GM12891 (cell line): ENCODE measurements around the gene ING5.

Source experiments
- DNase-seq: peaks from one replicate; pipeline ENCODE4 v3.0.0; 2011; ENCODE audit warnings: low spot score; ENCODE audit not compliant: insufficient read length
- FAIRE-seq: peaks from 2 replicates; lab custom pipeline; 2011; peaks lifted over from hg19 to GRCh38; lab: Jason Lieb, UNC
- PAX5 ChIP-seq: IDR thresholded peaks from 2 replicates; pipeline ENCODE4 v1.6.1; 2011; ENCODE audit warnings: low read length, moderate library complexity, mild to moderate bottlenecking; ENCODE audit not compliant: insufficient read depth, severe bottlenecking
- POLR2A ChIP-seq: IDR thresholded peaks from 2 replicates; pipeline ENCODE4 v1.6.1; 2011; ENCODE audit warnings: low read depth, low read length, control low read depth
- POLR2AphosphoS5 ChIP-seq: IDR thresholded peaks from 2 replicates; pipeline ENCODE4 v1.6.1; 2011; ENCODE audit warnings: low read depth, low read length, control low read depth
- POU2F2 ChIP-seq: IDR thresholded peaks from 2 replicates; pipeline ENCODE4 v1.6.1; 2011; ENCODE audit warnings: low read depth, mild to moderate bottlenecking, control low read depth, low read length, moderate library complexity
- SPI1 ChIP-seq: IDR thresholded peaks from 2 replicates; pipeline ENCODE4 v1.6.1; 2011; ENCODE audit warnings: low read depth, low read length, control low read depth
- TAF1 ChIP-seq: IDR thresholded peaks from 2 replicates; pipeline ENCODE4 v1.6.1; 2011; ENCODE audit warnings: low read depth, low read length, control low read depth

ING5 gene

GRCh38 chr2:241702155-241703031 is 554 bp downstream of the ING5 start:
- TF ChIP-seq TAF1 (no peak), PAX5 (no peak), SPI1 (no peak), POLR2AphosphoS5 (no peak), POLR2A (no peak)
- FAIRE-seq = peak; percentile 97
- DNase-seq = peak; percentile 93

DNA sequence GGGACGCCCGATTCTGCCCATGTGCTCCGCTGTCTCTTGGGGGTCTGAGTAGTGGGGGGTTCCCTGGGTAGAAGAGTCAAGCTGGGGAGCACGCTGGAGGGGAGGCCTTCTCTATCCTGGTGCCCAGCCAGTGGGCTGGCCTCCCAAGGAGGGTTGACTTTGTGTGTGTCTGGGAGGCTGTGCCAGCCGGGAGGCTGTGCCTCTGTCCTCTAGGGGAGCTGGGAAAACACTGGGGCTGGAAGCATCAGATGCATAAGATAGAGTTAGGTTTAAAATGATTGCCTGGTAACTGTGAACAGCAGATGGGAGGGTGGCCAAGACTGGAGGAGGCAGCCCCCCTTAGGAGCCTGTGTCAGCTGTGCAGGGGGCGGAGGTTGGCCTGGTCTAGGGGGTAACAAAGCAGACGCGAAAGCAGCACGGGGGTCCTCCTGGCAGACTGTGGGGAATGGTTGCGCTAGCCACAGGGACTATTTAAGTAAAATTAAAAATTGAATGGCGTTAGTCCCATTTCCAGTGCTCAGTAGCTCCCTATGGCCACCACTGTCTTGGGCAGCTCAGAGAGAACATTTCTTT is 1.3 kb downstream of the ING5 start:
- FAIRE-seq (no peak), DNase-seq (no peak)
- no peak for TF ChIP-seq PAX5
- no peak for TF ChIP-seq TAF1
- no peak for TF ChIP-seq SPI1
- no peak for TF ChIP-seq POLR2A
- TF ChIP-seq POLR2AphosphoS5 = no peak
- no peak for TF ChIP-seq POU2F2

GRCh38 chr2:241706537-241706936 is 4.7 kb downstream of the ING5 start:
- no peak for FAIRE-seq
- no peak for DNase-seq
- no peak for TF ChIP-seq PAX5
- no peak for TF ChIP-seq POU2F2
- no peak for TF ChIP-seq POLR2A
- no peak for TF ChIP-seq SPI1
- no peak for TF ChIP-seq POLR2AphosphoS5
- TF ChIP-seq TAF1 = no peak

DNA sequence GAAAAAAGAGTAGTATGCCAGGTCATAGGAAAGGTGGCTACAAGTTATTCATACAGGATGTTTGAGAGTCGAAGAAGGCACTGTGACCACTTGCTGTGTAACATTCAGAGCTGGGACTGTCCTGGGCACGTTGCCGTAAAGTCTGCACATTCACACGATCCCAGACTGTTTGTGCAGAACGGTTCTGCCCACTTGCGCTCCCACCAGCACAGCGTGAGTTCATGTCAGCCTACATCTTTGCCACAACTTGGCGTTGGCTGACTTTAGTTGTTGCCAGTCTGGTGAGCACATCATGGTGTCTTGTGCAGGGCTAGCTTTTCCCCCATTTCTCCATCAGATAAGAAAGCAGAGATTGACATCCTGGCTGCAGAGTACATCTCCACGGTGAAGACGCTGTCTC is 7.0 kb downstream of the ING5 start:
- DNase-seq (no peak), FAIRE-seq (no peak)
- no peak for TF ChIP-seq POLR2A
- no peak for TF ChIP-seq POLR2AphosphoS5
- no peak for TF ChIP-seq TAF1
- no peak for TF ChIP-seq POU2F2
- no peak for TF ChIP-seq PAX5
- no peak for TF ChIP-seq SPI1

GRCh38 chr2:241719093-241719492 is 17.3 kb downstream of the ING5 start:
- TF ChIP-seq POU2F2 = no peak
- TF ChIP-seq PAX5 = no peak
- no peak for TF ChIP-seq SPI1
- no peak for TF ChIP-seq TAF1
- no peak for TF ChIP-seq POLR2A
- TF ChIP-seq POLR2AphosphoS5 = no peak
- FAIRE-seq (no peak), DNase-seq (no peak)

- TF ChIP-seq POLR2AphosphoS5 (0 out of 2 replicates have a peak, but pooled peaks have one; percentile 9), POLR2A (peak; percentile 39; the same call in 1 of the 2 replicates), PAX5 (no peak), TAF1 (no peak), SPI1 (no peak)
- no peak for DNase-seq
- no peak for FAIRE-seq
Measured at GRCh38 chr2:241720099-241720498, 18.3 kb downstream of the ING5 start.

- TF ChIP-seq PAX5 = no peak
- no peak for TF ChIP-seq POLR2A
- TF ChIP-seq SPI1 = no peak
- no peak for TF ChIP-seq TAF1
- no peak for TF ChIP-seq POU2F2
- no peak for TF ChIP-seq POLR2AphosphoS5
- FAIRE-seq (no peak), DNase-seq (no peak)
Measured at GRCh38 chr2:241720560-241720959, 18.7 kb downstream of the ING5 start.

DNA sequence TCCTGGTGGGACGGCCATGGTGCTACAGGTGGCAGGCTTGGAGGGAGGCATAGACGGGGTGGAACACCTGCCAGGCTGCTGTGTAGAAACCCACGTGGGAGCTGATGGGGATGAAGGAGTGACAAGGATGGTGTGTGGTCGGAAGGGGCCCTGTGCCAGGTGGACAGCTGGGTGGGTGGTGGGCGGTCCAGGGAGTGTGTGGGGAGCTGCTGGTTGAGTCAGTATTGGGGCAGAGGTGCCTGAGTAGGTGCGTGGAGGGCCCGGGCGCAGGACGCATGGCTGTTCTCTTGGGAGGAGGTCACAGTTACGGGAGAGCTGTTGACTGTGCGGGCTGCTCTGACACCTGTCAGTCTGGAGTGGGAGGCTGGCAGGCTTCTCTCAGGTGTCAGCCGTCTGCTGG is 20.0 kb downstream of the ING5 start:
- no peak for DNase-seq
- peak; percentile 12; the same call in 1 of the 2 replicates for TF ChIP-seq POLR2A
- TF ChIP-seq POLR2AphosphoS5 = peak; percentile 62; the same call in 1 of the 2 replicates
- no peak for TF ChIP-seq PAX5
- FAIRE-seq = no peak

GRCh38 chr2:241722896-241723454 is 21.1 kb downstream of the ING5 start:
- peak; percentile 9 for FAIRE-seq
- DNase-seq = no peak
- TF ChIP-seq POU2F2 (no peak), POLR2AphosphoS5 (0 out of 2 replicates have a peak, but pooled peaks have one; percentile 17)

GRCh38 chr2:241724259-241724974 is 22.6 kb downstream of the ING5 start:
- no peak for FAIRE-seq

More at GRCh38 chr2:241724259-241724974, 22.6 kb downstream of the ING5 start:
- no peak for TF ChIP-seq POLR2A
- TF ChIP-seq TAF1 = no peak
- TF ChIP-seq POLR2AphosphoS5 = no peak
- TF ChIP-seq PAX5 = no peak
- no peak for TF ChIP-seq POU2F2
- no peak for TF ChIP-seq SPI1
- DNase-seq = no peak
